PC-3 (cell line): ENCODE data around the gene IFI27L1. TPM values are rescaled to one million over a fixed set of nuclear protein-coding genes. Genes with fewer than 3 reads are reported as not detected.
A peak's percentile ranks its signal among the peaks of the same experiment; 100 is the strongest.

Source experiments
- ATAC-seq: fragments of 200-7000 bp; cut with Tn5 transposase; 2 replicates; pipeline ENCODE4 v1.9.1; 2020; ENCODE audit warnings: mild to moderate bottlenecking, moderate library complexity
- BruUV-seq: library from RNA; stranded (reverse); fragments of 400-500 nt; replicated peaks from 2 replicates; lab custom pipeline; 2021; lab: Mats Ljungman, UMichigan
- CTCF ChIA-PET: fragments of 300-600 bp; sonication (Branson Sonifier 250); formaldehyde crosslinking; loops from one replicate; lab custom pipeline; 2022; ENCODE audit warnings: antibody characterized with exemption; lab: Charles Lee
- POLR2A ChIA-PET: fragments of 300-600 bp; sonication (Branson Sonifier 250); formaldehyde crosslinking; loops from one replicate; lab custom pipeline; 2022; ENCODE audit warnings: antibody characterized with exemption; ENCODE audit not compliant: unreplicated experiment; lab: Charles Lee
- DNase-seq: peaks from one replicate; pipeline ENCODE4 v3.0.0-alpha.2; 2015
- H2AFZ ChIP-seq: fragments of 300-600 bp; sonication (generic); 2 replicates; pipeline ENCODE4 v1.6.0; 2016; ENCODE audit warnings: antibody characterized with exemption, low read length
- H3F3A ChIP-seq: fragments of 300-600 bp; sonication (generic); one replicate; pipeline ENCODE4 v1.6.0; 2017; ENCODE audit warnings: antibody characterized with exemption, low read length, control low read depth, mild to moderate bottlenecking; ENCODE audit not compliant: unreplicated experiment
- H3K27ac ChIP-seq: fragments of 300-600 bp; sonication (generic); 2 replicates; pipeline ENCODE4 v1.5.1; 2016; ENCODE audit warnings: mild to moderate bottlenecking, low read length
- H3K27me3 ChIP-seq: fragments of 300-600 bp; sonication (generic); 2 replicates; pipeline ENCODE4 v1.6.1; 2016; ENCODE audit warnings: low read length, mixed read lengths
- H3K36me3 ChIP-seq: fragments of 300-600 bp; sonication (generic); 2 replicates; pipeline ENCODE4 v1.6.1; 2016; ENCODE audit warnings: low read depth, mixed run types, low read length, mixed read lengths
- H3K4me1 ChIP-seq: fragments of 300-600 bp; sonication (generic); 2 replicates; pipeline ENCODE4 v1.5.1; 2016; ENCODE audit warnings: low read length; ENCODE audit not compliant: insufficient read depth
- H3K4me2 ChIP-seq: fragments of 300-600 bp; sonication (generic); 2 replicates; pipeline ENCODE4 v1.6.0; 2016; ENCODE audit warnings: low read length
- H3K4me3 ChIP-seq: fragments of 300-600 bp; sonication (generic); 2 replicates; pipeline ENCODE4 v1.5.1; 2016; ENCODE audit warnings: mild to moderate bottlenecking, low read length, mixed read lengths
- H3K79me2 ChIP-seq: fragments of 300-600 bp; sonication (generic); 2 replicates; pipeline ENCODE4 v1.6.1; 2017; ENCODE audit warnings: low read length, mixed read lengths
- H3K9ac ChIP-seq: fragments of 300-600 bp; sonication (generic); 2 replicates; pipeline ENCODE4 v1.6.0; 2016; ENCODE audit warnings: mild to moderate bottlenecking, low read length
- H3K9me2 ChIP-seq: fragments of 300-600 bp; sonication (generic); replicated peaks from 2 replicates; pipeline ENCODE4 v1.6.1; 2016; ENCODE audit warnings: mixed run types, low read length, mixed read lengths
- H3K9me3 ChIP-seq: fragments of 300-600 bp; sonication (generic); 2 replicates; pipeline ENCODE4 v1.6.1; 2016; ENCODE audit warnings: low read length, mixed read lengths
- H4K20me1 ChIP-seq: fragments of 300-600 bp; sonication (generic); 2 replicates; pipeline ENCODE4 v1.6.1; 2016; ENCODE audit warnings: low read length, mixed read lengths
- CTCF ChIP-seq: fragments of 300-600 bp; sonication (generic); conservative IDR thresholded peaks from 2 replicates; pipeline ENCODE4 v1.5.1; 2017; ENCODE audit warnings: antibody characterized with exemption, low read depth, mild to moderate bottlenecking, low read length
- EZH2 ChIP-seq: fragments of 300-600 bp; sonication (generic); IDR thresholded peaks from one replicate; pipeline ENCODE4 v1.6.1; 2017; ENCODE audit warnings: antibody characterized with exemption, mild to moderate bottlenecking, low read length; ENCODE audit not compliant: unreplicated experiment
- EZH2phosphoT487 ChIP-seq: fragments of 300-600 bp; sonication (generic); IDR thresholded peaks from 2 replicates; pipeline ENCODE4 v1.6.1; 2018; ENCODE audit warnings: mild to moderate bottlenecking, antibody characterized with exemption, low read length, borderline replicate concordance
- intact Hi-C: fragments of 100-400 bp; cut with micrococcal nuclease; formaldehyde crosslinking; loops from 2 replicates; pipeline ENCODE4 v1.9.0; 2023
- total RNA-seq: library from RNA; depleted of rRNA; stranded (reverse); fragments of >200 nt; gene quantifications from 2 replicates; pipeline ENCODE4 v1.2.3, GENCODE V29; 2014

IFI27L1 gene
- total RNA-seq, 1 experiment from 2014 or later = 16.9 TPM

GRCh38 chr14:94136575-94137331 is 55.6 kb downstream of the IFI27L1 start:
- Histone ChIP-seq H3K4me2 (peak overlapping the region; percentile 52; the same call in 1 of the 2 replicates), H3K9me3 (no peaks in the 10 kb centered on the region), H3K9me2 (no peaks in the 10 kb centered on the region), H3K9ac (no peak overlapping the region), H3K4me1 (no peaks in the 10 kb centered on the region), H3K27me3 (0 out of 2 replicates have a peak, but pooled peaks cover 4% of the 10 kb centered on the region), H3K36me3 (no peaks in the 10 kb centered on the region), H3K27ac (no peak overlapping the region), H4K20me1 (no peaks in the 10 kb centered on the region), H3K4me3 (no peak overlapping the region), H2AFZ (peak overlapping the region; percentile 52; the same call in 1 of the 2 replicates), H3K79me2 (no peaks in the 10 kb centered on the region), H3F3A (no peaks in the 10 kb centered on the region)
- peak; percentile 90 for DNase-seq
- no TSS peak for BruUV-seq
- intact Hi-C loops = loop anchor here (1.0 to 2.0 kb wide), 5 partner anchors 44 to 200 kb away; partner anchors contain the start of genes DDX24 and IFI27L1
- CTCF ChIA-PET = interaction anchor here (0.6 to 1.6 kb wide), 6 partner anchors 26 to 636 kb away, joined by 3 to 44 read pairs (median 8); partner anchors contain the start of gene IFI27
- POLR2A ChIA-PET = interaction anchor here (1.0 kb wide), 1 partner anchor 56 kb away, joined by 3 read pairs; the partner anchor contains the start of genes DDX24 and IFI27L1
- peak; percentile 96 for ATAC-seq
- peak; percentile 92 for TF ChIP-seq CTCF
- no peak for TF ChIP-seq EZH2phosphoT487

- CTCF ChIA-PET = no interaction called here
Observed at GRCh38 chr14:94138251-94138650, 57.1 kb downstream of the IFI27L1 start.

More at GRCh38 chr14:94138251-94138650, 57.1 kb downstream of the IFI27L1 start:
- H2AFZ ChIP-seq = no peak overlapping the region
- TF ChIP-seq EZH2phosphoT487 (no peak), CTCF (no peak), EZH2 (no peak)
- H3K9ac ChIP-seq = no peak overlapping the region
- H3K27me3 ChIP-seq = 0 out of 2 replicates have a peak, but pooled peaks cover 4% of the 10 kb centered on the region
- no peaks in the 10 kb centered on the region for H3K9me3 ChIP-seq
- intact Hi-C loops = no loop called here
- H3F3A ChIP-seq = no peaks in the 10 kb centered on the region
- no peak overlapping the region for H3K4me2 ChIP-seq
- H3K9me2 ChIP-seq = no peaks in the 10 kb centered on the region
- no peaks in the 10 kb centered on the region for H3K4me1 ChIP-seq
- H3K27ac ChIP-seq = no peak overlapping the region
- DNase-seq (no peak), ATAC-seq (no peak)
- H3K36me3 ChIP-seq = no peaks in the 10 kb centered on the region
- no peaks in the 10 kb centered on the region for H4K20me1 ChIP-seq
- no peaks in the 10 kb centered on the region for H3K79me2 ChIP-seq
- BruUV-seq = no TSS peak
- H3K4me3 ChIP-seq = no peak overlapping the region
- POLR2A ChIA-PET = no interaction called here
